ENCODE data around the gene COL8A1.

- TF ChIP-seq CTCF (IDR thresholded peaks at IDR 0.05) (no peak), POLR2A (IDR thresholded peaks at IDR 0.05; ENCODE audit: low read depth) (no peak), POLR2AphosphoS5 (IDR thresholded peaks at IDR 0.05) (no peak), EP300 (IDR thresholded peaks at IDR 0.05) (no peak)
Measured at GRCh38 chr3:99637016-99637367, 1.4 kb upstream of the COL8A1 start.

Measured in esophagus muscularis mucosa (tissue), 4 donors.